ENCODE data around the gene CDC27. TPM values are rescaled to one million over a fixed set of nuclear protein-coding genes. Genes with fewer than 3 reads are reported as not detected.
"Not testable (repeated sequence)": the region's sequence is repeated elsewhere in the genome, so short reads cannot be mapped to it uniquely, and the experiment has no call there.

CDC27 gene
- total RNA-seq, 2 experiments from 2014 or later: 133 to 138 TPM

- H3K36me3 Mint-ChIP-seq (ENCODE audit: low read depth): peaks cover 7% of the 10 kb centered on the region
- no peak overlapping the region for H3K4me3 Mint-ChIP-seq
Measured at GRCh38 chr17:47078801-47079200, 110.3 kb downstream of the CDC27 start.

GRCh38 chr17:47077576-47077975 is 111.5 kb downstream of the CDC27 start:
- CTCF ChIA-PET: no interaction called here
- H3K9me3 Mint-ChIP-seq (ENCODE audit: insufficient read depth): no peaks in the 10 kb centered on the region
- H3K4me3 Mint-ChIP-seq: no peak overlapping the region
- DNase-seq: no peak
- peaks cover 14% of the 10 kb centered on the region for H3K4me1 Mint-ChIP-seq (ENCODE audit: low read depth)
- POLR2A ChIA-PET: no interaction called here
- H3K36me3 Mint-ChIP-seq (ENCODE audit: low read depth): peaks cover 10% of the 10 kb centered on the region
- no peak overlapping the region for H3K27ac Mint-ChIP-seq
- H3K27me3 Mint-ChIP-seq (ENCODE audit: low read depth): no peaks in the 10 kb centered on the region
- no peak for ATAC-seq

More at GRCh38 chr17:47078801-47079200, 110.3 kb downstream of the CDC27 start:
- no peak overlapping the region for H3K27ac Mint-ChIP-seq
- ChIA-PET POLR2A (no interaction called here), CTCF (interaction anchor here (1.5 kb wide), 1 partner anchor 138 kb away, joined by 3 read pairs; no protein-coding TSS in a partner anchor)
- DNase-seq: no peak
- no peaks in the 10 kb centered on the region for H3K9me3 Mint-ChIP-seq (ENCODE audit: insufficient read depth)
- H3K27me3 Mint-ChIP-seq (ENCODE audit: low read depth): no peaks in the 10 kb centered on the region
- peaks cover 10% of the 10 kb centered on the region for H3K4me1 Mint-ChIP-seq (ENCODE audit: low read depth)
- ATAC-seq: no peak

DNA sequence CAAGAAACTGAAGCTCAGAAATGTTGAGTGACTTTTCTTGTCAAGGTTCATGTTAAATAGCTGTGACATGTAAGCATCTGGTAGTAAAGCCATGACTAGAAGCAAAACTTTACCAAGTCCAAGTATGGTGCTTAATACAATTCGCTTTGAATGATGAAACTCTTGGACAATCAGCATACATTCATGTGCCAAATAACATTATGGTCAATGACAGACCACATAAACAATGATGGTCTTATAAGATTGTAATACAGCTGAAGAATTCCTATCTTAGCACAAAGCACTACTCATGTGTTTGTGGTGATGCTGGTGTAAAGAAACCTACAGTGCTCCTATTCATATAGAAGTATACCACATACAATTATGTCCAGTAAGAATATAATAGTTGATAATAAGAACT is 112.9 kb downstream of the CDC27 start:
- no peak overlapping the region for H3K27ac Mint-ChIP-seq
- no peak for DNase-seq
- ChIA-PET POLR2A (interaction anchor here (0.7 kb wide), 1 partner anchor 212 kb away, joined by 3 read pairs; no protein-coding TSS in a partner anchor), CTCF (no interaction called here)
- no peak for ATAC-seq
- H3K36me3 Mint-ChIP-seq (ENCODE audit: low read depth): peaks cover 12% of the 10 kb centered on the region
- H3K27me3 Mint-ChIP-seq (ENCODE audit: low read depth): no peaks in the 10 kb centered on the region
- H3K4me3 Mint-ChIP-seq: no peak overlapping the region
- H3K4me1 Mint-ChIP-seq (ENCODE audit: low read depth): peaks cover 17% of the 10 kb centered on the region
- no peaks in the 10 kb centered on the region for H3K9me3 Mint-ChIP-seq (ENCODE audit: insufficient read depth)

- H3K9me3 Mint-ChIP-seq (ENCODE audit: insufficient read depth); H3K27ac Mint-ChIP-seq: not testable (repeated sequence)
Measured at GRCh38 chr17:47074361-47074760, 114.7 kb downstream of the CDC27 start.

DNA sequence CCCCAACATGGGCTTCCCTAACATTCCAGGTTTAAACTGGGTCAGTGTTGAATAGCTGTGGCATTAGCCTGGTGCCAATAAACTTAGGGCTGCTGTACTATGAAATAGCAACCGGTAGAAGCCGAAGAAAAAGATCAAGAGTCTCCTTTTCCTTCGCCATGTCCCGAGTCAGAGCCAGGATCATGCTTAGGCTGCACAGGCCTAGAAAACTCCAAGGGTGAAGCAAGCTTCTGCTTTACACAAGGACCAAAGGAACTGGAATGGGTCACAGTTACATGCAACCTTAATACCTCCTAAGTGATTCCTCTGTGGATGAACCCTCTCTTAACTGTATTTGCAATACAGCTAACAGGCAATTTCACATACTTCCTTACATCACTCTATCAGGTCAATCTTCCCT is 115.5 kb downstream of the CDC27 start:
- DNase-seq; H3K27me3 Mint-ChIP-seq (ENCODE audit: low read depth); ATAC-seq; H3K4me3 Mint-ChIP-seq; H3K9me3 Mint-ChIP-seq (ENCODE audit: insufficient read depth); CTCF ChIA-PET; POLR2A ChIA-PET; H3K27ac Mint-ChIP-seq: not testable (repeated sequence)
- Mint-ChIP-seq H3K4me1 (ENCODE audit: low read depth) (peaks cover 29% of the 10 kb centered on the region), H3K36me3 (ENCODE audit: low read depth) (peaks cover 17% of the 10 kb centered on the region)

More at GRCh38 chr17:47074361-47074760, 114.7 kb downstream of the CDC27 start:
- H3K27me3 Mint-ChIP-seq (ENCODE audit: low read depth); H3K4me3 Mint-ChIP-seq; POLR2A ChIA-PET; ATAC-seq; DNase-seq; CTCF ChIA-PET: not testable (repeated sequence)
- peaks cover 27% of the 10 kb centered on the region for H3K4me1 Mint-ChIP-seq (ENCODE audit: low read depth)
- H3K36me3 Mint-ChIP-seq (ENCODE audit: low read depth): peaks cover 17% of the 10 kb centered on the region

GRCh38 chr17:47072886-47073285 is 116.2 kb downstream of the CDC27 start:
- Mint-ChIP-seq H3K36me3 (ENCODE audit: low read depth) (peaks cover 17% of the 10 kb centered on the region), H3K4me3 (no peak overlapping the region), H3K4me1 (ENCODE audit: low read depth) (peaks cover 33% of the 10 kb centered on the region), H3K27ac (peak overlapping the region; percentile 45), H3K27me3 (ENCODE audit: low read depth) (no peaks in the 10 kb centered on the region), H3K9me3 (ENCODE audit: insufficient read depth) (no peaks in the 10 kb centered on the region)
- POLR2A ChIA-PET: no interaction called here
- DNase-seq: no peak
- CTCF ChIA-PET: no interaction called here
- no peak for ATAC-seq

DNA sequence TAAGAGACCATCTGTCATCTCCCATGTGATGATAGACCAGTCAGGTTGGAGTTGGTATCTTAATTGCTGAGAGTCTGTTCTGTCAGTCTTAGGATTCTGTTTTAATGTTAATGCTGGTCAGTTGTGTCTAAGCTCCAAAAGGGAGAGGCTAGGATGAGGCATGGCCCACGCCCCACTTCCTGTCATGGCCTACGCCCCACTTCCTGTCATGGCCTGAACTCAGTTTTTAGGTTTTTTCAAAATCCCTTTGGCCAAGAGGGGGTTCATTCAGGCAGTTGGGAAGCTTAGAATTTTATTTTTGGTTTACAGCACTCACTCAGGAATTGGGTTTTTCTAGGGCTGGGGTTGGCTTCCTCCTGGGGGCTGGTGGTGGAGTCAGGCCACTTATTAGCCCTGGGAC is 117.9 kb downstream of the CDC27 start:
- CTCF ChIA-PET; H3K4me3 Mint-ChIP-seq; H3K9me3 Mint-ChIP-seq (ENCODE audit: insufficient read depth); H3K27me3 Mint-ChIP-seq (ENCODE audit: low read depth); DNase-seq; ATAC-seq: not testable (repeated sequence)
- Mint-ChIP-seq H3K4me1 (ENCODE audit: low read depth) (peaks cover 42% of the 10 kb centered on the region), H3K36me3 (ENCODE audit: low read depth) (peaks cover 20% of the 10 kb centered on the region), H3K27ac (peak overlapping the region; percentile 88)
- POLR2A ChIA-PET: interaction anchor here (0.6 kb wide), 1 partner anchor 900 kb away, joined by 3 read pairs; no protein-coding TSS in a partner anchor

DNA sequence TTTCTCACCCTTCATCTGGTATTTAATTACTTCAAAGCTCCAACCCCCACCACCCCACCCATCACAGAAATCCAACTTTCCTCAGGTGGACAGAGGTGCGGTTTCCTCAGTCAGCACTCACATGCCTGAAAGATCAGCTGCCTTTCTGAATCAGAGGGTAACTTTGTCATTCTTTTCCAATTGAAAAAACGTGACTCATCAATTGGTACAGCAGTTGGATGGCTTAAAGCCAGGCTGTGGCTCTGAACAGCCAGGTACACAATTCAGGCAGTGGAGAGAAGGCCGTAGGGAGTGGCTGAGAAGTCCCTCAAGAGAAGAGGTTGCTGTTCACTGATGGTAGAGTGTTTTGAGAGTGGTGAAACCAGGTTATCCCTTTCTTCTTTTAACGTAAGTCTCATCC is 118.8 kb downstream of the CDC27 start:
- H3K27me3 Mint-ChIP-seq (ENCODE audit: low read depth); ATAC-seq; POLR2A ChIA-PET; H3K9me3 Mint-ChIP-seq (ENCODE audit: insufficient read depth); H3K4me3 Mint-ChIP-seq; DNase-seq; CTCF ChIA-PET: not testable (repeated sequence)
- peaks cover 46% of the 10 kb centered on the region for H3K4me1 Mint-ChIP-seq (ENCODE audit: low read depth)
- H3K27ac Mint-ChIP-seq: peak overlapping the region; percentile 88
- peaks cover 22% of the 10 kb centered on the region for H3K36me3 Mint-ChIP-seq (ENCODE audit: low read depth)

Other genes with a start within 250 kb of the CDC27 start
- under 1 TPM in 1 of 2 experiments, not detected in 1; 0.23 TPM for gene RPRML, start 210.0 kb downstream of the CDC27 start, total RNA-seq
- not detected for gene MYL4, start 20.1 kb upstream of the CDC27 start, total RNA-seq
- gene ITGB3, start 64.5 kb upstream of the CDC27 start, total RNA-seq: under 1 TPM; 0.29 to 0.73 TPM
- gene EFCAB13, start 134.7 kb upstream of the CDC27 start, total RNA-seq: 1 to 10 TPM; 4.4 to 4.6 TPM

All from activated CD8-positive, alpha-beta T cell treated with anti-CD3 and anti-CD28 coated beads, Interleukin-2, amount 10 ng/mL, durations not matched to agents 7 days and 5 days (primary cell).